GM21619 (cell line): ENCODE results near the gene RCOR1.
A peak's percentile ranks its signal among the peaks of the same experiment; 100 is the strongest.

Experiments used
- ATAC-seq: cut with Tn5 transposase; IDR thresholded peaks from one replicate; pipeline ENCODE4 v1.9.1; 2021; ENCODE audit not compliant: unreplicated experiment

Gene RCOR1

DNA sequence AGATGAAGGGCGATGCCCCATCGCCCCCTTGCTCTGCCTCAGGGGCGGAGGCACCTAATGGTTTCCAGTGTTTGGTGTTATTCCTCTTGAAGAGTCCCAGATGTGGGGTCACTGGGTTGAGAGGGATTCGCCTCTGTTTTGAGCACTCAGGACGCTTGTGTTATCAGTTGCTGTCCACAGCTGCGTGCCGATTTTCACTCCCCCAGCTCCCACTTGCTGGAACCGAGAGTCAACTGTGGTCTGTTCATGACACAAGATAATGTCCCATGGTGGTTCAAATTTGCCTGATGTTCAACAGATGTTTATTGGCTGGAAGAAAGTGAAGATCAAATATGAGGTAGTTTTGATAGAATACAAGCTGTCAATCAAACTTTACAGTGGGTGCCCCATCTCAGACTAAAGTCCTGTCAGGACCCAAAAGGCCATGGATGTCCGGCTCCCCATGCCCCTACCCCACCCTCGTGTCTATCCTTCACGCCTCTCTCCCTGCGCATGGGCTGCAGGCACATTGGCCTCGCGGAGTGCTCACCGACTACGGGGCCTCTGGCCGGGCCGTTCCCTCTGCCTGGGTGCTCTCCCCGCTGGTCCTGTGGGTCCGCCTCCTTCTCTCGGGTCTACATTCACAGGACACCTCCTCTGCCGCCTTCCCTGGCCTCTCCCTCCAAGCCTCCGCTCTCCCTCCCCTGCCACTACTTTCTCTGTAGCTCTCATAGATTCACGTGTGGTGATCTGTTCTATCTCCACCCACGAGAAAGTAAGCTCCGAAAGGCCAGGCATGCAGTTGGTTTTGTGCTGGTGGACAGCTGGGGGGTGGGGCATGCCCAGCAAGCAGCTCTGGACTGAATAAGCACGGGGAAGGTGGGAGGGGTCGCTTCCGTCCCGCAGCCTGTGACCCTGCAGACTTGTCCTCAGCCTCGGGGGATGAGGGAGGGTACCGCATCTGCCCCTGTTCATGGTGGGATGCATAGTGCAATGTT is 178.0 kb downstream of the RCOR1 start:
- ATAC-seq: no peak

DNA sequence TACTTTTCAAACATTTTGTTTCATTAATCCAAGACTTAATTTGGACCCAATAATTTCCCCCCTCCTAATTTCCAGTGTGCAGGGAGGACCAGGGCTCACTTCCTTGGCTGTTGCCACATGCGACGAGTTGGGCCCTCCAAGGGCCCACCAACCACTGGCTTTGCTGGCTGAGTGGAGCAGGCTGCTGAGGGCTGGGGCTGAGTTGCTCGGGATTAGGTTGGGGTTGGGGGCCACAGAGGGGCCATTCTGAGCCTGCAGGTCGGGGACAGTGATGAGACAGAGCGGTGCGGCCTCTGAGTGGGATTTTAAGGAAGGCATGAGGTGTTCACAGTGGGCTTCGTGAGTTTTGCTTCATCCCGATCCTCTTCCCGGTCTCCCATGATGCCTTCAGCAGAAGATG is 178.7 kb downstream of the RCOR1 start:
- ATAC-seq: no peak

- ATAC-seq: no peak
Observed at GRCh38 chr14:102772781-102773570, 180.5 kb downstream of the RCOR1 start.

- peak; percentile 32 for ATAC-seq
Observed at GRCh38 chr14:102774391-102775153, 182.1 kb downstream of the RCOR1 start.

- ATAC-seq: peak; percentile 23
Observed at GRCh38 chr14:102775855-102776760, 183.7 kb downstream of the RCOR1 start.

DNA sequence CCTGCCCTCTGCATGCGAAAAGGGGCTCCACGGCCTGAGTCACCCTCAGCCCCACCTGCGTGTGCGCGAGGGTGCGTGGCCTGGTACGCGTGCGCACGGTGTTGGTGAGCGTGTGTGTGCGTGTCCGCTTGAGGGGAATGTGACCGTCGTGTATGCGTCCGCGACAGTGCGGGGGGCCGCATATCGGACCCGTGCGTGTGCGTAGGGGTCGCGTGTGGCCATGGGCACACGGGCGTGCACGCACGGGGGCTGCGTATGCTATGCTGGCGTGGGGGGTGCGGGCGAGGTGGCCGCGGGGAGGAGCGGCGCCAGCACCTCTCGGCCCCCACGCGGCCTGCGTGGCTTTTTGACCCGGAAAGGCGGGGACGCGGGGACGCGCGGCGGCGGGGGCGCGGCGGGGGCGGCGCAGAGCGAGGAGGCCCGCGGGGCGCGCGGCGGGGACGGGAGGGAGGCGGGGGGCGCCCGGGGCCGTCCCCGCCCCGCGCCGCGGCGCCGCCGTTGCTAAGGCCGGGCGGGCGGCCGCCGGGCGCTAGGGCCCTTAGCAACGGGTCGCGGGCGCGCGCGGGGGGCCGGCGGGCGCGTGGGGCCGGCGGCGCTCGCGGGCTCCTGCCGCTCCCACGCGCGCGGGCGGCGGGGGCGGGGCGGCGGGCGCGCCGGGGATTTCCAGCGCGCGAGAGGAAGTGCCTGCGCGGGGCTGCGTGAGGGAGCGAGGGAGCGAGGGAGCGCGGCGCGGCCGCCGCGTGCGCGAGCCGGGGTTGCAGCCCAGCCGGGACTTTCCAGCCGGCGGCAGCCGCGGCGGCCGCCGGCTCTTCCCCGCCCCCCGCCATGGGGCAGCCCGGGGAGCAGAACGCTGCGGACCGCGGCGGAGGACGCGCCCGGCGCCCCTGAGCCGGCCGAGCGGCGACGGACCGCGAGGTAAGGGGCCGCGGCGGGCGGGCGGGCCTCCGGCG is 184.6 kb downstream of the RCOR1 start, which contains the start of gene TRAF3:
TSS of gene TRAF3 (plus strand) at position 689 of the 950 bp plus-strand sequence. CDS start 92,753 bp downstream, outside the sequence.
- ATAC-seq: peak; percentile 40

GRCh38 chr14:102777711-102778337 is 185.4 kb downstream of the RCOR1 start:
- peak; percentile 9 for ATAC-seq

DNA sequence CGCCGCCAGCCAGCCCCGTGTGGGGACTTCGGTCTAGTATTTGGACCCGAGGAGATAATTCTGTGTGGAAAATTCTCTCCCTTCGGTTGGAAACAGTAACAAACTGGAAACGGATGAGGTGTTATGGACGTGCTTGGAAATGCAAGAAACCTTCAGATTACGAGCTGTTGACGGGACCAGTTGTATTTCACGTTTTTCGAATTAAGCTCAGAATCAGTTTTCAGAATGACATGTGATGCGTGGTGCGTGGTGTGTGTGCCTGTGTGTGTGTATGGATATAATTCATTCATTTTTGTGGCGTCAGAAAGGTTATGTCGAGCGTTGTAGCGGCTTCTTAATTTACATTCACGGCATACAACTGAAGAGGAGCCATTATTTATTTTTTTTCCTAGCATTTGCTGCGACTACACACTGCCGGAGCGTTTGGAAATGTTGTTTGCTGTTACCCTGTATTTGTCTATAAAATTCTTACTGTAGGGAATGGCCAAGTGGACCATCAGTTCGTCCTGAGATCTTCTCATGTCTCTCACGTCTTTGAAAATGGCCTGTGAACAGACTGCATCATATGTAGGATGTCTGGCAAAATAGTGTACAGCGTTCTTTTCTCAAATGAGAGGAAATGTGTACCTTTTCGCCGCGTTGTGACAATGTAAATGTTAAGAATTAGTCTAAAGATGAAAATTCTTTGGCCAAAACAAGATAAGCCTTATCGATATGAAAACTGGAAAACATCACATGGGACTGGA is 186.1 kb downstream of the RCOR1 start:
- no peak for ATAC-seq

DNA sequence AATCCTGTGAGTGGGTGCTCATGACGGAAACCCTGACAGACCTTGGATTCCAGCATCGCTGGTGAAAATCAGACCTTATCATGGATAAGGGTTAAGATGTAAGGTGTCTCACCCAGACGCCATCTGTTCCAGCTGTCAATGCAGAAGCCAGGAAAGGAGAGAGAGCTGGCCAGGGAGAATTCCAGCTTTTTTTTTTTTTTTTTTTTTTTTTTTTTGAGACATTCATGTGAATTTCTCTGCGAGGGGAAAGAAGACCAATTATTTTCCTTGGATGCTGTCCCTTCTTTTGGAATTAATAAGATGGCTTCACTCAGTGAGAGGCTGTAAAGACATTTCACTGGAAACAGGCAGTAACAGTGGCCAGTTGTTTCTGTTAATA is 186.6 kb downstream of the RCOR1 start:
- ATAC-seq: no peak

DNA sequence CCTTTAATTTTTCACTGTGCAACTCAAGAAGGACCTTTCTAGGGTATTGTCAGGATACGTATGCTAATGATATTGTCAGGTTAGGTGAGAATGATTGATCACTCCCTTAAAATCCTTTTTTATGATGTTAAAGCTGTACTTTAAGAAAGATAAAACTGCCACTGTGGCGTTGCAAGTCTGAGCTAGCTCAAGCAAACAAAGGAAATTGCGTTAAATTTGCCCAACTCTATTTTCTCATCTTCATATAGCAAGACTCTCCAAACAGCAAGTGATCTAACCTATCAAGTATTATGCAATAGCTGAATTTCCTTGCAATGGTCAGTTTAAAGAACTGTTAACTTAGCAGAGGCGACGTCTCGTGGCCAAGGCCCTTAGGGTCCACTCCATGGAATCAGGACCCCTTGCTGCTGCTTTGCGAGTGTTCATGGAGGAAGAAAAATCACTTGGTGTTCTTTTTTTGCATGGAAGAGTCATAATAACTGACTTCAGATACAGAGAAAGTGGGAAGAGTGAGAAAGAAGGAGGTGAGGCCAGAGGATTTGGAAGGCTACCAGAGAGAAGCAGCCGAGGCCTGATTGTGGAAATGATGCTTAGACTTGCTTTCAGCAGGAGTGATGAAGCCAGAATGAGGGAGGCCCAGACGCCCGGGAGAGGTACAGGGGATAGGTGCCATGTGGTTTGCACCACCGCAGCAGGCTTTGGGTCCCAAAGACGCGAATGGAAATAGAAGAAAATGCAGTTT is 187.3 kb downstream of the RCOR1 start:
- ATAC-seq: no peak
